HG03159 (cell line): Measurements from ENCODE around the gene NEO1.

Experiments
- ATAC-seq: cut with Tn5 transposase; IDR thresholded peaks from one replicate; pipeline ENCODE4 v1.9.1; 2021; ENCODE audit warnings: mild to moderate bottlenecking, moderate library complexity; ENCODE audit not compliant: unreplicated experiment

NEO1 gene

DNA sequence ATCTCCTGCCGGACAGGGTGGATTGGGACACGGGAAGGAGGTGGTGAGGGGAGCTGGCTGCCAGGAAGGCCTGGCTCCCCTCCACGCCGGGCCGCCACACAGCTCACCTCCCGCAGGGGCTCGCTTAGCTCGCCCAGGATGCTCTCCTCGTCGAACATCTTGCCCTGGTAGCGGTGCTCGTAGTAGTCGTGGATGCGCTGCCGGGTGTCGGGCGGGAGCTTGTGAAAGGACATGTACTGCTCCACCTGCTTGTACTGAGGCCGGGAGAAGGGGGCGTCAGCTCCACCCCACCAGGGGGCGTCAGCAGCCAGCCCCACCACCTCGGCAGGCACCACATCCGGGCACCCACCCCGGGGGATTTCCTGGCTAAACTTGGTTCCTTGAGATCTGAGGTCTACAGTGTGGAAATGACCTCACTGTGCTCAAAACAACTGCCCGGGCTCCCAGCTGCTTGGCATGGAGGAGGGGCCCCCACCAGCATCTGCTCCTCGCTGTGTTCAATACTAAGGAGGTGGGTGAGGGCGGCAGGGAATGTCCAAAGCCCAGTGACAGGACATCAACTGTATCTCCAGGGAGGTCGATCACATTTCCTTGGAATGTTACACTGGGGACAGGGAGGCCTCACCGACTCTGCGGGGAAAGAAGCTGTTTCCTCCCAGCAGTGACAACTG is 273.1 kb downstream of the NEO1 start:
- ATAC-seq: no peak

DNA sequence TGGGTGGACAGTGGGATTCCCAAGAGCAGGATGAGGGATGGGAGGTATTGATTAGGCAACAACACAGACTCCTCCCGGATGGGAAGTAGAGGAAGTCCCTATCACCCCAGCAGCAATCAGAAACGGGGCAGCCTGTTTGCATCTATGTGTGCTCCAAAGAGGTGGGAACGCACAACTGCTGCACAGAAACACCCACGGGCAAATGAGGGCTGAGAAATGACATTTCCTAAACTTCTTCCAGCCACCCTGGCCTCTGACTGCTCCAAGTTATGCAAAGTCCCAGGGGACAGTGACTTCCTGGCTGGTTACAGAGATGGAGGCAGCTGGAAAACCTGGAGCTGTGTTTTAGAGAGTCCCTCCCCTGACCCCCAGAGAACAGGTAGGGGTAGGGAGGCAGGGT is 273.9 kb downstream of the NEO1 start:
- ATAC-seq: no peak

DNA sequence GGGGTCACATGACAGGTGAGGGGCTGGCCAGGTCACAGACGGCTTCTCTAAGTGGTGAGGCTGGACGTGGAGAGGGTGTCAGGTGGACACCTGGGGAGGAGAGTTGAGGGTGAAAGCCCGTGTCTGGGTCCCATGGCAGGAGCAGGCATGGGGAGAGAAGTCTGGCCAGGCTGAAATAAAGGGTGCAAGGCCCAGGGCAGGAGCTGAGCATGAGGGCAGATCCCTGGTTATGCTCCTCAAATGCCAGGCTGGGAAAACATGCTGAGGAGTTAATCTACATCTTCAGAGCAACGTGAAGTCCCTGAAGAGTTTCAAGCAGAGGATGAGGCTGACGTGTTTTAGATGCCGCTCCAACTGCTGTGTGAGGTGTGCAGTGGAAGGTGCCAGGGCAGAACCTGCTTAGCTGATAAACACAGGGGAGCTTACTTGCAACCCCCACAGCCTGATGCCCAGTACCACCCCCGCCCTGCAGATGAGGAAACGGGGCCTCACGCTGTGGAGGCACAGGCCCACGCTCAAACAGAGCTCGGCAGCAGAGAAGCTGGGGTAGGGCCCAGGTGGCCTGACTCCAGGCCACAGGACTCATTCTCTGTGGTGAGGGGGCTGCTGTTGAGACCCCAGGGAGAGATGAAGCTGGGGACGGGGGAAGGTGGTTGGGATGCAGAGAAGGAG is 276.0 kb downstream of the NEO1 start:
- no peak for ATAC-seq

DNA sequence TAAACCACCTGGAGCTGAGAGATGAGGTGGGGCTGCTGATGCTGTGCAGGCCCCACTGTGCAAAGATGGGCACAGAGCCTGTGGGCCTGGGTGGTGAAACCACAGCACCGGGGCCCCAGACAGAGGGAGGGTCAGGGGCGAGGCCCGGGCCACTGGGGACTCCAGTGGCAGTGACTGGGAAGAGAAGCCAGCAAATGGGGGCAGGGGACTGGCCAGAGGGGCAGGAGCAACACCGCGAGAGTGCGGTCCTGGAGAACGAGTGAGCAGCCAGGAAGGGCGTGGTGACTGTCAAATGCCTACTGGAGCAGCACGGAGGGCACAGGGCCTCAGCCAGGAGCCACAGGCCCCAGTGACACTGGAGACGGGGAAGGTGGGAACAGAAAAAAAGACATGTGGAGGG is 276.7 kb downstream of the NEO1 start:
- ATAC-seq: no peak

DNA sequence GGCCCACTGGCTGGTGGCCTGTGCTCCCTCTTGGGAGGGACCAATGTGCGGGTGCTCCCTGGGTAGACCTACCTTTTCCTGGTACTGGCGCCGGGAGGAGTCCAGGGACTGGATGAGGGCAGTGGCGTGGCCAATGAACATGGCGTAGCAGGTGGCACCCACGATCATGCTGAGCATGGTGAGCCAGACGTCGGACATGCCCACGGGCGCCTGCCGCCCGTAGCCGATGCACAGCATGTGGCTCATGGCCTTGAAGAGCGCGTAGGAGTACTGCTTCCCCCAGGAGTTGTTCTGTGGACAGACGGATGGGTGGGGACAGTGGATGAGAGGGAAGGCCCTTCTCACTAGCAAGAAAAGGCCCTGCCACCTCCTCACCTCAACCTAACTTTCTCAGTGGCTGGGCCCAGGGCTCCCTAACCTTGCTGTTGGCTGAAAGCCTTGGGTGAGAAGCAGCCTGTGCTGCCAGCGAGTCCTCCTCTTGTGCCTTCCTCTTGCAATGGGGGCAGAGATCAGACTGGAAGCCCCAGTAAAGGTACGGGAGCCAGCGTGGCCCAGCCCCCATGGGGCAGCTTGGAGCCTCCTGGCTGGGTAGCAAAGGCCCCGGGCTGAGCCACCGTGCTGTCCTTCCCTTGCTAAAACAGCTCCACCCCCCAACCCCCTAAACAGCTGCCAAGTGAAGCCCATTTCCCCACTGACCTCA is 277.4 kb downstream of the NEO1 start:
- no peak for ATAC-seq

DNA sequence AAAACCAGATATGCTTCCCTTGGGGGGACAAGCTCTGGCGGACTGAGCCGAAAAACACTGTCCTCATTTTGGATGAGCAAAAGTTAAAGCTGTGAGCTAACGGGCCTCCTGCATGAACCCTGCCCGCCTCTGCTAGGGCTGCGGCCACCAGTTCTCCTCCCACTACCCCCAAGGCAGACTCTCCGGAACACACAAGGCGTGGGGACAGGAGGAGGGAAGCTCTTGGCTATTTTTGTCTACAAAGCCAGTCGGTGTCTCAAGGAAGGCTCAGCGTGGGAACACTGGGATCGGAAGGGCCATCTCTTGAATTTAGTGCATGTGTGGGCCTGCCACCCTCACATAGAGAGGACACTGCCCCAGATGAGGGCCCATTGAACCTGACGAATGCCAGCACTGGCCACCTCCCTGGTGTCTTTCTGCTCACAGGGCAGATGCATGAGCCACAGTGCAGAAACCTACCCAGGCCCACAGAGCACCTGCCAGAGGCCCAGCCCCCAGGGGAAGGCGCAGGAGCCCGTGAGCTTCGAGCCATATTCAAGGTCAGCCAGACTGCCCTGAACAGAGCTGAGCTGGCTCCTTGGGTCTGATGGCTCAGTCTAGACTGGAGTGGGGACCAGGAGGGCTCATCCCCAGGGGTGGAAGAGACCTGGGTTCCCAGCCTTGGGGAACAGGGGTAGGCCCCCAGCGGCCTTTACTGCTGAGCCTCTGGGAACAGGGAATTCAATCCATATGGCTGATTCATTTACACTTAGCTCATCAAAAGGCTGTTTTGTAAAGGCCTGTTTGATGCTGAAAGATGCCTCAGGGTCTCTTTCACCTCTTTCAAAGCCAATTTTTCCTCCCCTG is 278.2 kb downstream of the NEO1 start:
- ATAC-seq: no peak

DNA sequence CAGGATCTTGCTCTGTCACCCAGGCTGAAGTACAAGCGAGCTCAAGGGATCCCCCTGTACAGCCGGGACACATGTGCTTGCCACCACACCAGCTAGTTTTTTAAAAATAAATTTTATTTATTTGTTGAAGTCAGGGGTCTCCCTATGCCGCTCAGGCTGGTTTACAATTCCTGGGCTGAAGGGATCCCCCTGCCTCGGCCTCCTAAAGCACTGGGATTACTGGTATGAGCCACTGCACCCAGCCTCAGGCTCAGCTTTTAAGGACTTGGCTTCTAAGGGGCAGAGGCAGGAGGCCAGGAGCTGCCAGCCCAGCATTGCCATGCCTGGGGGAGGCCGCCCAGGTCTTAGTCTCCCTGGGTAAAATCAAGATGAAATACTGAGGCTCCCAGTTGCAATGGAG is 279.2 kb downstream of the NEO1 start:
- ATAC-seq: no peak

DNA sequence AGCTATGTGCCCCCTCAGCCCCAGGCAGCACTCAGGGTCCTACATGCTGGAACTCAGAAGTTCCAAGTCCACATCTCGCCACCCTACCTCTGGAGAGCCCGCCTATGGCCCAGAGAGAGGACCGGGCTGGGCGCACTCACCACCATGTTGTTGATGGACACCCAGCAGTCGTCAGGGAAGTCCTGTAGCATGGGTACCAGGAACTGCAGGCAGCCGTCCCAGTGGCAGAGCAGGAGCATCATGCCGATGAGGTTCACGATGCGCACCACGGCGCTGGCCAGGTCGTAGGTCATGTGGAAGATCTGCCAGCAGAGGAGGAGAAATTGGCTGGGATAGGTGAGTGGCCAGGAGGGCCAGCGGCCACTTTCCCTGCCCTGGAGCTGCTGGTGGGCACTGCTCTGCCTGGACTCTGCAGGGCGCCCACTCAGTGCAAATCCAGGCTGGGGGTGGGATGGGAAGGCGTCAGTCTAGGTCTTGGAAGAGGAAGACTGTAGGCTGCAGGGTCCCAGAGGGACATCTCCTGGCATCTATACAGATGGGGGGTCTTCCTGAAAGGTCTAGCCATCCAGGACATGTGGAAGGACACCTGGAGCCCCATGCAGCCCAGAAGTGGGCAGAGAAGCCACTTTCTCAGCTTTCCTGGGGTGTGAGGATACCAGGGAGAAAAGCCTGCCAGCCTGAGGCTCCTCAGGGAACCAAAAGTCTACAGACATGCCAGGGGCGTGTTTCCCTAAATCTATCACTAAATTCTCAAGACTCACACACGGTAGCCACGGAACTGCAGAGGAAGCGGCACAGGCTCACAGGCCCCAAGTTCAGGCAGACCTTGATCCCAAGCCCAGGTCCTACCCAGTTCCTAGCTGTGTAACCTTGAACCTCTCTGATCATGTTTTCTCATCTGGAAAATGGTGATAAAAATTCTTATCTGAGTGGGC is 280.0 kb downstream of the NEO1 start:
- ATAC-seq: no peak

DNA sequence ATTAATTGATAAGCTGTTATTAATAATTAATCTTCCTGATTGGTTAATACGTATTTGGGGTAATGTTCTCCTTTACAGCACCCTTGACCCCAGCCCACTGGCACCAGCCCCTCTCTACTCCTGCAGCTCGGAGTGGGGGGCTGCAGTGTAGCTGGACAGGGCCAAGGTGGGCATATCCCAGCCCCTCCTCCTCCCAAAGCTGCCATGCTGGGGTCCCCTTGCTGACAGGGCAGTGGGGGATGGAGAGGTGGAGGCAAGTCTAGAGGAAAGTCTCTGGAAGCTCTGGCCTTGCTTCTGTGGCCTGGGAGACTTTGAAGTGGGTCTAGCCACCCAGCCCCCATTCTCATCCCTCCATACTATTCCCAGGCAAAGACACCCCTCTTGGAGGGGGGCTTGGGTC is 280.7 kb downstream of the NEO1 start:
- ATAC-seq: no peak

DNA sequence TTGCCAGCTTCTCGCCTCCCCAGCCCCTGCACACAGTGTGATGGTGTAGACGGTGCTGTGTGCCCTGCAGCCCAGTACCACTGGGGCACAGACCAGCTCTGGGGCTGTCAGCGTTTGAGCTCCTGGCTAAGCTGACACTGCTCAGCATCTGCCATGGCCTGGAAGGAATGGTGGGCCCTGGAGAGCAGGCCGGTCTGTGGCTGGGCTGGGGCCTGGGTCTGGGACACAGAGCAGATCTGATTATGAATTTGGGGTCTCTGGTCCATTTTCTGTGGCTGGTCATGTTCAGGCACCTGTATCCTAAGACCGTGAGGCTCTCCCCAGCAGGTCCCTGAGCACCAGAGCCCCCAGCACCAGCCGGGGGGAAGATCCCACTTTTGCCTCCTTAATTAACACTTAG is 281.8 kb downstream of the NEO1 start:
- no peak for ATAC-seq

DNA sequence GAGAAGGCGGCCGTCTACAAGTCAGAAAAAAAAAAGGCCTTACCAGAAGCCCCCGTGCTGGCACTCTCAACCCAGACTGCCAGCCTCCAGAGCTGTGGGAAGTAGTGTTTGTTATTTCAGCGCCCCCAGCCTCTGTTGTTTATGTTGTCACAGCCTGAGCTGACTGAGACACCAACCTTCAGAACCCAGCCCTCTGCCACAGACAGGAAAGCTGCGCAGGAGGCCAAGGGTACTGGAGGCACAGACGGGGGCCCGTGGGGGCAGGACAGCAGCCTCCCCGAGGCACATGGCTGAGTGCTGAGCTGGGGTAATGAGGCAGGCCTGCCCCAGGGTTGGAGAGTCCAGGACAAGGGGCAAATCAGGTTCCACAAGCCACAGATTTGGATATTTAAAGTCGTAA is 282.8 kb downstream of the NEO1 start:
- ATAC-seq: no peak

DNA sequence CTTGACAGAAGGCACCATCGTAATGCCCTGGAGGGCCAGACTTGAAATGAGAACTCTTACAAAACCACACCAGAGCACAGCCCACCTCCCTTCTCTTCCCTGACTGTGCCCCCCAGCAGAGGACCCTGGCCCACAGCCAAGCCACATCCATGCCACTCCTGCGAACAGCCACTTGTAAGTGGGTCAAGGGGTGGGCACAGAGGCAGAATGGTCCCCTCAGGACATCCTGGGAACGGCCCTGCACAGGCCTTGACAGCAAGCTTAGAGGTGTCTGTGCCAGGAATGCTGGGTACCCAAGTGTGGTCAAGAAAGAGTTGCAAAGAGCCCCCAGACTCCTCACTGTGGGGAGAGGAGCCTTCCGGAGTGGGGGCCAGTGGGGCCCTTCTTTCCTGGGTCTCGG is 283.2 kb downstream of the NEO1 start:
- no peak for ATAC-seq

DNA sequence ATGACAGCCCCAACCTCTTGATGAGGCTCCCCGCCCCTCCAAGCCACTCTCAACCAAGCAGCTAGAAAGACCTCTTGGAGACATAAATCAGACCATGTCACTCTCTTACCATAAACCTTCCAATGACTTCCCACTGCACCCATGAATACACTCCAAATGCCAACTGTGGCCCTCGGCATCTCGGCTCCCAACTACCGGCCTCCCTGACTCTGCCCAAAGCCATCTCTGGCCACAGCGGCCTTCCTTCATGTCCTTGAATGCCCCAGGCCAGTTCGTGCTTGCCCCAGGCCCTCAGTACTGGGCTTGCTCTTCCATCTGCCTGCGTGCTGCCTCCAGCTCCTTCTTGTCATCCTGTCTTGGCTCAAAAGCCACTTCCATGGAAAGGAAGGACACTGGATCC is 284.5 kb downstream of the NEO1 start:
- no peak for ATAC-seq

DNA sequence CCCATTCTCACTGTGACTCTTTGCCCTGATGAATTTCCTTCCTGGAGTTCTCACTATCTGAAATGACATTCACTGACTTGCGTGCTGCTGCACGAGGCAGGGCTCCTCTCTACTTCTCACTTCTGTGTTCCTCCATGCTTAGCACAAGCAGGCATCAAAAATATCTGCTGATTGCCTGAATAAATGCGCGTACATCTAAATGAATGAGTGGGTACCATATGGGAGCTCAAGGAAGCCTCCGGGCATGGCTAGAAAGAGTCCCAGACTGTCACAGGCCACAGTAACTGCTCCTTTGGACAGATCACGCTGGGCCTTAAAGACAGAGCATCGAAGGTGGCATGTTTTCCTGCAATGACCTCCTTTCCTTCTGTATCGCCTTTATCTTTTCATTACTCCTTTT is 284.9 kb downstream of the NEO1 start:
- ATAC-seq: no peak

DNA sequence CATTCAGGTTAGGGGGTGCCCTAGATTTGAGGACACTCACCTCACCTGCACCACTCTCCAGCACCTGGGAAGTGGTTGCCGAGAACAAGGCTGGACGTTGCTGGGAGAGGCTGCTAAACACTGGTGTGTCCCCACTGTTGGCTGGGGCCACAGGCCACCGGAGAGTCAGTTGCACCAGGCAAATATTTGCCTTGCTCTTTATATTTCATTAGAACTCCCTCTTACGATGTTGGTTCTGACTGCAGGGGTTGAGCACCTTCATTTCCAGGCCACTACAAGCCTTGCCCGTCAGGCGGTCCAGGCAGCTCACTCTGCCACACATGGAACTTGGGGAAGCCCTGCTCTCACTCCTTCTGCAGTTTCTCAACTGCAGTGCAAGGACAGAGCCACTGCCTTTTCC is 285.8 kb downstream of the NEO1 start:
- ATAC-seq: no peak

DNA sequence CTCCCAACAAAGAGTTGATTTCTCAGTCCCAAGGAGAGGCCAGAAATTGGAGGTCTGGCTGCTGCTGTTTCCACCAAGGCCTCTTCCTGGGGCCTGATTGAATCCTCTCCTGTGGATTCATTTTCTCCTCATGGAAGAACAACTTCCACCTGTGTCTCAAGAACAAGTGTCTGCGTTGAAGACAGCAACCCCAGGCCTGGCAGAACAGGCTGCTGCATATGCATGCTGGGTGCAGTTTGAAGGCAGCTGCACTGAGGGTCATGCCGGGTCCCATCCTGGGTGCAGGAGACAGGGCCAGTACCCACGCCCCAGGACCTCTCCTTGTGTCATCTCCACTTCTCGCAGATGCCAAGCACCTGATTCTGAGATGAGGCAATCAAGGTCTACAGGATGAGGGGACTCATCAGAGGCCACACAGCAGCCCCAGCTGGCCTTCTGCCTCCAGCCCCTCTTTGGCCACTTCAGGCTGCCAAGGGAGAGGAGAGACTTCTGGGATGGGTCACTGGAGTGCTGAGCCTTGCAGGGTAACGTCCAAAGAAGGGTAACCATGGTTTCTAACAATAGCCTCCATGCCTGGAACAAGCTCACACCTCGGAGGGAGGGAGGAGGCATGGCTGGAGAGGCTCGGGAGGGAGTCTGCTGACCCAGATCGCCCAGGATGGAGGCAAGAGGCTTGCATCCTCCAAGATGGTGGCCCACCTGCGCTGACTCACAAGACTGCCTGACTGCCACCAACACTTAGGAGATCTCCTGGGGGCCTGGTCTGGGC is 286.5 kb downstream of the NEO1 start:
- ATAC-seq: no peak

DNA sequence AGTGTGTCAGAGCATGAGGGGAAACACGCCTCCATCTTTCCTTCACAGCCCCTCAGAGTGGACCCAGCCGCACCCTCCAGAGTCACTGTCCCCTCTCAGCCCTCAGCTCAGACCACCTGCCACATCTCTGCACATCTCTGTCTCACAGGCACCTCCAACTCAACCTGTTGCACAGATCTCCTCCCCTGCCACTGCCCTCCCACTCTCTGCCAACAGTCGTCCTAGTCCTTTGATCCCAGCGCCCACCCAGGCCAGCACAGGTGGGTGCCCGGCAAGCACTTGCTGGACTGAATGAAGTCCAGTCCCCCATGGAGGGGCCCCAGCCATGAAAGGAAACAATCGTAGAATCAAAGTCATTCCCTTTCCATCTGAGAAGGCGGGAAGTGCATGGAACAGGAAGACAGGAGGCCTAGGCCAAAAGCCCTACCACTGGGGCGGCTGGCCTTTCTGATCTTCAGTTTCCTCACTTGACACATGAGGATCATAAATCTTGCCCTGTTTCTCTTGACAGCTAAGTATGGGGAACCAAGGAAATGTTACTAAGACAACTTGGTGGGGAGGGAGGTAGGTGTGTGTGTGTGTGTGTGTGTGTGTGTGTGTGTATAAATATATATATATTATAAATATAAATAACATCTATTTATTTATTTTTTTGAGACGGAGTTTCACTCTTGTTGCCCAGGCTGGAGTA is 288.4 kb downstream of the NEO1 start:
- ATAC-seq: no peak

DNA sequence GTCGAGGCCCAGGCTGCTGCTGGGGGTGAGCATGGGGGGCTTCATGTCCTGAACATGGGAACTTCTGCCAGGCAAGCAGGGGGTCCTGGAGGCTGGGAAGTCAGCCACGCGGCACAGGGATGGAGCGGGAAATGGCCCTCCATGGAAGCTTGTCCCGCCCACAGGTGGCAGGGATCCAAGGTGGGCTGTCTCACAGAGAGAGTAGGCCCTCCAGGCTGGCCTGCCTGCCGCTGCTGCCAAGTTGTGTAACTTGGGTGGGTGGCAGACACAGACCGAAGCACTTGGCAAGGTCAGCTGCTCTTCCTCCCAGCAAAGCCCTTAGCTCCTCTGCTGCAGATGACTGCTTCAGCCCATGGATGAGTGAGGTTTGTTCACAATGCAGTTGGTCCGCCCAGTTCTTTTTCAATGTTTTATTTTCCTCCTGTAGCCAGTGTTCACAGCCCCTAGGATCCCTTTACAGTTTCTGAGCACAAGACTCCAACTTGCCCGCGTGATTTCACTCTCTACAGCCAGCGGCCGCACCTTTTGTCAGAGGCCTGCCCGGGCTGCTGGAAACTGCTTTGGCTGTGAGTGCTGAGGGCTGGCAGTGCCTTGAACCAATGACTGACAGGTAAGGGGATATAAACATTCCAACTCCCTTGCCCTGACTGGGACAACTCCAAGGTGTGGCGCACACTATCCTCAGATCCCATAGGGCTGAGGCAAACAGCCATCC is 289.8 kb downstream of the NEO1 start:
- no peak for ATAC-seq
